Mesendoderm (in vitro differentiated cells): Measurements from ENCODE around the gene SECTM1.

Source experiments
- DNase-seq: peaks from one replicate; pipeline ENCODE4 v3.0.0; 2013
- H2AK5ac ChIP-seq: 2 replicates; pipeline ENCODE4 v1.6.1; 2013; ENCODE audit warnings: low read length, inconsistent platforms
- H2BK120ac ChIP-seq: 2 replicates; pipeline ENCODE4 v1.6.1; 2013; ENCODE audit warnings: low read depth, mild to moderate bottlenecking, low read length, moderate library complexity, mixed read lengths
- H2BK15ac ChIP-seq: replicated peaks from 2 replicates; pipeline ENCODE4 v1.6.1; 2013; ENCODE audit warnings: low read depth, mild to moderate bottlenecking, moderate library complexity
- H2BK5ac ChIP-seq: 2 replicates; pipeline ENCODE4 v1.6.1; 2013; ENCODE audit warnings: low read length, inconsistent platforms
- H3K18ac ChIP-seq: 2 replicates; pipeline ENCODE4 v1.6.1; 2013; ENCODE audit warnings: mild to moderate bottlenecking, low read length, mixed read lengths
- H3K23ac ChIP-seq: one replicate; pipeline ENCODE4 v1.6.1; 2013; ENCODE audit warnings: low read length
- H3K27ac ChIP-seq: 2 replicates; pipeline ENCODE4 v1.5.1; 2013; ENCODE audit warnings: low read depth, mild to moderate bottlenecking, inconsistent platforms, low read length, moderate library complexity
- H3K27me3 ChIP-seq: 2 replicates; pipeline ENCODE4 v1.6.1; 2013; ENCODE audit warnings: low read length, control low read depth, mild to moderate bottlenecking, inconsistent platforms; ENCODE audit not compliant: insufficient read depth, poor library complexity
- H3K36me3 ChIP-seq: 2 replicates; pipeline ENCODE4 v1.6.1; 2013; ENCODE audit warnings: low read length, inconsistent platforms; ENCODE audit not compliant: control insufficient read depth, insufficient read depth
- H3K4ac ChIP-seq: one replicate; pipeline ENCODE4 v1.6.1; 2013; ENCODE audit warnings: low read depth, mild to moderate bottlenecking, low read length, moderate library complexity
- H3K4me1 ChIP-seq: 2 replicates; pipeline ENCODE4 v1.6.1; 2013; ENCODE audit warnings: low read depth, low read length, inconsistent platforms; ENCODE audit not compliant: control insufficient read depth
- H3K4me2 ChIP-seq: 2 replicates; pipeline ENCODE4 v1.6.1; 2013; ENCODE audit warnings: low read length
- H3K4me3 ChIP-seq: 2 replicates; pipeline ENCODE4 v1.5.1; 2013; ENCODE audit warnings: mild to moderate bottlenecking, low read length
- H3K56ac ChIP-seq: one replicate; pipeline ENCODE4 v1.6.1; 2013; ENCODE audit warnings: low read length
- H3K79me1 ChIP-seq: 2 replicates; pipeline ENCODE4 v1.6.1; 2013; ENCODE audit warnings: low read length, inconsistent platforms
- H3K79me2 ChIP-seq: 2 replicates; pipeline ENCODE4 v1.6.1; 2013; ENCODE audit warnings: mild to moderate bottlenecking, low read length; ENCODE audit not compliant: control insufficient read depth, insufficient read depth
- H3K9ac ChIP-seq: 2 replicates; pipeline ENCODE4 v1.6.1; 2013; ENCODE audit warnings: low read length, inconsistent platforms
- H4K5ac ChIP-seq: one replicate; pipeline ENCODE4 v1.6.1; 2013; ENCODE audit warnings: low read length
- H4K8ac ChIP-seq: one replicate; pipeline ENCODE4 v1.6.1; 2013; ENCODE audit warnings: low read depth, mild to moderate bottlenecking, control low read depth, low read length, moderate library complexity
- WGBS: extraction: QIAGEN DNeasy Blood & Tissue Kit; methylation state at CpG from one replicate; pipeline ENCODE4 v1.1.7; 2013; ENCODE audit warnings: low lambda C conversion rate, missing lambda C conversion rate; ENCODE audit not compliant: insufficient coverage; ENCODE audit errors: extremely low coverage; 5-methylcytosine and 5-hydroxymethylcytosine counted together

SECTM1 gene

DNA sequence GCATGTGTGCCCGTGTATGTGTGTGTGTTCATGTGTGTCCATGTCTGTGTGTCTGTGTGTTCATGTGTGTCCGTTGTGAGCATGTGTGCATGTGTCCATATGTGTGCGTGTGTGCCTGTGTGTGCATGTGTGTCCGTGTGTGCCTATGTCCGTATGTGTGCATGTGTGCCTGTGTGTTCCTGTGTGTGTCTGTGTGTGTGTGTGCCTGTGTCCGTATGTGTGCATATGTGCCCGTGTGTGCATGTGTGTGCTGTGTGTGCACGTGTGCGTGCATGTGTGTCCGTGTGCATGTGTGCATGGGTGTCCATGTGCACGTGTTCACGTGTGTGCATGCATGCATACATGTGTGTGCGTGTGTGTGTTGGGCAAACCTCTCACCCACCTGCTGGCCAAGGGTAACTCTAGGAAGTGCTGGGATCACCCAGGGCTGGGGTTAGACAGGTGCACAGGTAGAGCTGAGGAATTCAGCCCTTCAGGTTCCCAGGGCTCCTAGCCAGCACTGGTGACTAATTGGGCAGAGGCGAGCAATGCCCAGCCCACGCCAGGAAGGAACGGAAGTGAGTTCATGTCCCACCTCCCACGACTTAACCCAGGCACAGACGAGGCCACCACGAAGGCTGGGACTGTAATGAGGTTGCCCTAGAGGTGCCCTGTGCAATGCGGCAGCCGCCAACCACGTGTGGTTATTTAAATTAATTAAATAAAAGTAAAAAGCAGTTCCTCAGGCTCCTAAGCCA, 51.9 kb downstream of the SECTM1 start:
- peaks cover 3% of the 10 kb centered on the region for H3K4me1 ChIP-seq
- WGBS = no CpG with 5 or more reads among the region's 22 CpGs
- H4K8ac ChIP-seq = no peak overlapping the region
- no peak overlapping the region for H3K18ac ChIP-seq
- no peak for DNase-seq
- no peak overlapping the region for H3K4ac ChIP-seq
- H3K4me3 ChIP-seq = no peak overlapping the region
- H2BK5ac ChIP-seq = no peak overlapping the region
- H3K36me3 ChIP-seq = no peaks in the 10 kb centered on the region
- no peak overlapping the region for H2BK15ac ChIP-seq
- no peaks in the 10 kb centered on the region for H3K79me1 ChIP-seq
- H2AK5ac ChIP-seq = no peak overlapping the region
- no peaks in the 10 kb centered on the region for H3K79me2 ChIP-seq
- H3K23ac ChIP-seq = no peak overlapping the region
- H3K4me2 ChIP-seq = no peak overlapping the region
- no peak overlapping the region for H2BK120ac ChIP-seq
- H3K9ac ChIP-seq = no peak overlapping the region
- H3K27ac ChIP-seq = no peak overlapping the region
- H3K56ac ChIP-seq = no peak overlapping the region
- no peak overlapping the region for H4K5ac ChIP-seq
- H3K27me3 ChIP-seq = no peaks in the 10 kb centered on the region

DNA sequence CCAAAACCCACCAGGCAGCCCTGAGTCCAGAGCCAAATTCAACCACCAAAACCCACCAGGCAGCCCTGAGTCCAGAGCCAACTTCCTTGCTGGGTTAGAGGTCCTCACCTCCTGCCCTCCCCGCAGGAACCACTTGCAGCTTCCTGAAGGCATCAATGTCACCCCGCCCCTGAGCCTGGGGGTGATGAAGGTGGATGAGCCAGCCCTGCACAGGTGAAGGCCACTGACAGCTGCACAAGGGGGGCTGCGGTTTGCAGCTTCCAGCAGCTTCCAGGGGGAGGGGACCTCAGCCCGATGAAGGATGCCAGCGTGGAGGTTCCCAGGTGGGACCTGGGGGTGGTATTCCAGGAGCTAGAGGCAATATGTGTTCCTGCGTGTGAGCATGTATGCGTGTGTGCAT, 52.5 kb downstream of the SECTM1 start:
- no peak for DNase-seq

DNA sequence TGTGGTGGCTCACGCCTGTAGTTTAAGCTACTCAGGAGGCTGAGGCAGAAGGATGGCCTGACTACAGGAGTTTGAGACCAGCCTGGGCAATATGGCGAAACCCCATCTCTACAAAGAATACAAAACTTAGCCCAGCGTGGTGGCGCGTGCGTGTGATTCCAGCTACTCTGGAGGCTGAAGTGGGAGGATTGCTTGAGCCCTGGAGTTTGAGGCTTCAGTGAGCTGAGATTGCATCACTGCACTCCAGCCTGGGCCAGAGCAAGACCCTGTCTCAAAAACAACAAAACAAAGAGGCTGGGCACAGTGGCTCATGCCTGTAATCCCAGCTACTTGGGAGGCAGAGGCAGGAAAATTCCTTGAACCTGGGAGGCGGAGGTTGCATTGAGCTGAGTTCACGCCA, 53.0 kb downstream of the SECTM1 start:
- Histone ChIP-seq H3K27ac (no peak overlapping the region), H4K8ac (no peak overlapping the region), H2AK5ac (no peak overlapping the region), H3K27me3 (no peaks in the 10 kb centered on the region), H2BK5ac (no peak overlapping the region), H3K4me3 (no peak overlapping the region), H3K4me2 (no peak overlapping the region), H3K9ac (no peak overlapping the region), H3K79me2 (no peaks in the 10 kb centered on the region), H3K79me1 (no peaks in the 10 kb centered on the region), H2BK15ac (no peak overlapping the region), H4K5ac (no peak overlapping the region), H3K56ac (no peak overlapping the region), H3K4ac (no peak overlapping the region), H3K4me1 (peaks cover 3% of the 10 kb centered on the region), H3K36me3 (no peaks in the 10 kb centered on the region), H3K23ac (no peak overlapping the region), H2BK120ac (no peak overlapping the region), H3K18ac (no peak overlapping the region)
- no peak for DNase-seq
- no CpG with 5 or more reads among the region's 8 CpGs for WGBS

More for the DNA sequence above, 52.5 kb downstream of the SECTM1 start:
- Histone ChIP-seq H3K27me3 (no peaks in the 10 kb centered on the region), H2AK5ac (no peak overlapping the region), H4K5ac (no peak overlapping the region), H2BK5ac (no peak overlapping the region), H2BK120ac (no peak overlapping the region), H3K79me2 (no peaks in the 10 kb centered on the region), H3K56ac (no peak overlapping the region), H3K27ac (no peak overlapping the region), H3K18ac (no peak overlapping the region), H3K36me3 (no peaks in the 10 kb centered on the region), H3K4ac (no peak overlapping the region), H2BK15ac (no peak overlapping the region), H3K79me1 (no peaks in the 10 kb centered on the region), H3K4me3 (no peak overlapping the region), H3K23ac (no peak overlapping the region), H3K4me1 (peaks cover 3% of the 10 kb centered on the region), H4K8ac (no peak overlapping the region), H3K9ac (no peak overlapping the region), H3K4me2 (no peak overlapping the region)
- no CpG with 5 or more reads among the region's 7 CpGs for WGBS

DNA sequence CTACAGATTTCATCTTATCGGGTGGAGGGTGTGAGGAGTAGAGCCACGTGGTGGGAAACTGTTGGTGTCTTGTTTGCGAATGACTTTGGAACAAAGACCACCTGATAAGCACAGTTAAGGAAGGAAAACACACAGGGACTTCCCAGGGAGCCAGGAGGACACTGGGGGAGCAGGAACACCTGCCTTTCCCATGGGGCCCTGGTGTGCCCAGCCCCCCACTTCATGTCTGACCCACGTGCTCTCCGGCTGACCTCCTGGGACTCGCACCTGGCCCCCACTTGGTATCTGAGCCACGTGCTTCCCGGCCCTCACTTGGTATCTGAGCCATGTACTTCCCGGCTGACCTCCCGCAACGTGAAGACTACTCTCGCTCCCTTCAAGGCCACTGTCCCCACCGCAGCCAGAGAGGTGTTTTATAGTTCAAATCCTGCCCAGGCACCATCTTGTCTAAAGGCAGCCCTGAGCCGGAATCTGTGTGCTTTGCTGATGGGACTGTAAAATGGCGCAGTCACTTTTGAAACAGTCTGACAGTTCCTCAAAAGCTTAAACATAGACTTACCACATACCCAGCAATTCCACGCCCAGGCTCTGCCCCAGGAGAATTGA, 54.7 kb downstream of the SECTM1 start:
- no peak overlapping the region for H3K4ac ChIP-seq
- H2BK120ac ChIP-seq = no peak overlapping the region
- H3K79me1 ChIP-seq = no peaks in the 10 kb centered on the region
- no peak overlapping the region for H3K9ac ChIP-seq
- H3K4me3 ChIP-seq = no peak overlapping the region
- no peaks in the 10 kb centered on the region for H3K79me2 ChIP-seq
- H3K4me2 ChIP-seq = no peak overlapping the region
- WGBS = no CpG with 5 or more reads among the region's 16 CpGs
- peak; percentile 42 for DNase-seq
- H2AK5ac ChIP-seq = no peak overlapping the region
- no peak overlapping the region for H3K23ac ChIP-seq
- no peak overlapping the region for H4K8ac ChIP-seq
- H3K27ac ChIP-seq = no peak overlapping the region
- H3K4me1 ChIP-seq = peaks cover 3% of the 10 kb centered on the region
- no peaks in the 10 kb centered on the region for H3K36me3 ChIP-seq
- H3K18ac ChIP-seq = no peak overlapping the region
- no peaks in the 10 kb centered on the region for H3K27me3 ChIP-seq
- H2BK15ac ChIP-seq = no peak overlapping the region
- no peak overlapping the region for H3K56ac ChIP-seq
- H2BK5ac ChIP-seq = no peak overlapping the region
- H4K5ac ChIP-seq = no peak overlapping the region

DNA sequence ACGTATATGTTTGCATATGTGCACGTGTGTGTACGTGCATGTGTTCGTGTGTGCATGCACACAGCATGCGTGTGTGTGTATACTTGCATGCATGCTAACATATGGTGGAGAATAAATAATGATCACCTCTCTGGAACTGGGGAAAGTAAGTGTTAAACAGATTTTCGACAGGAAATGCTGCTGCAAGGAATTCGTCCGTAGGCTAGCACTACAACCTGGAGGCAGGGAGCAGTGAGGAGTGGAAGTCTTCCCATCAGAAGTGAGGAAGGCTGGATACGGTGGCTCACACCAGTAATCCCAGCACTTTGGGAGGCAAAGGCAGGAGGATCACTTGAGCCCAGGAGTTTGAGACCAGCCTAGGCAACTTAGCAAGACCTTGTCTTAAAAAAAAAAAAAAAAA, 55.3 kb downstream of the SECTM1 start:
- Histone ChIP-seq H3K79me2 (no peaks in the 10 kb centered on the region), H3K4ac (no peak overlapping the region), H2AK5ac (no peak overlapping the region), H4K5ac (no peak overlapping the region), H4K8ac (no peak overlapping the region), H3K4me2 (no peak overlapping the region), H3K27me3 (no peaks in the 10 kb centered on the region), H3K56ac (no peak overlapping the region), H3K27ac (no peak overlapping the region), H3K4me1 (peaks cover 3% of the 10 kb centered on the region), H3K23ac (no peak overlapping the region), H2BK120ac (no peak overlapping the region), H2BK5ac (no peak overlapping the region), H3K36me3 (no peaks in the 10 kb centered on the region), H2BK15ac (no peak overlapping the region), H3K79me1 (no peaks in the 10 kb centered on the region), H3K9ac (no peak overlapping the region), H3K4me3 (no peak overlapping the region), H3K18ac (no peak overlapping the region)
- WGBS = no CpG with 5 or more reads among the region's 9 CpGs
- no peak for DNase-seq
